GM19193 (cell line): ENCODE results near the gene RPAIN.

Source experiments
- POLR2A ChIP-seq: IDR thresholded peaks from 4 replicates; pipeline ENCODE4 v1.6.1; 2011; ENCODE audit not compliant: insufficient read depth, insufficient read length; ENCODE audit errors: extremely low read depth

RPAIN gene, protein sequence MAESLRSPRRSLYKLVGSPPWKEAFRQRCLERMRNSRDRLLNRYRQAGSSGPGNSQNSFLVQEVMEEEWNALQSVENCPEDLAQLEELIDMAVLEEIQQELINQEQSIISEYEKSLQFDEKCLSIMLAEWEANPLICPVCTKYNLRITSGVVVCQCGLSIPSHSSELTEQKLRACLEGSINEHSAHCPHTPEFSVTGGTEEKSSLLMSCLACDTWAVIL

DNA sequence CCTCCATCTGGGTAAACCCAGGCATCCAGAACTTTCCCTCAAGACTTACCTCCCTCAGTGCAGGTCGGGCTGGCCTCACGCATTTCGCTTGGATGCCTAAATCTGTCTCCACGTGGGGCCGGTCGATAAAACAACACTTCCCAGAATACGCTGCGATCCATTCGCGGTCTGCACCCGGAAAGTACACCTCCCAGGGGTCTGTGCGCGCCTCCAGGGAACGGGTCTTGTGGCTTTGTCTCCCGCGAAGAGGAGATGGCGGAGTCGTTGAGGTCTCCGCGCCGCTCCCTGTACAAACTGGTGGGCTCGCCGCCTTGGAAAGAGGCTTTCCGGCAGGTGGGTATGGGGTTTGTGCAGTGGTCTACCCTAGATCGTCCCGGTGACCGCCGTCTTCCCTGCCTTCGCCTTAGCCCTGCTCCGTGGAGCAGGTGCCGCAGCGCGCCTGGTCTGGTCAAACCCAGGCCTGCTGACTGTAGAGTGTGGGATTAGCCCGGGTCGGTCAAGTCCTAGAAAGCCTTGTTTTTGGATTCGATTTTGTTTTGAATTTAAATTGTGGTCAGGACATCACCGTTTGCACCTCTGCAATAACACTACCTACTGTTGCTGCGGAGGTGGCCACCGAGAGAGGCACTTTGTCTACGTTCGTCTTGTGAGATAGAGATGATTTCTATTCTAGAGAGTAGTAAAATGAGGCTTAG lies at the start of gene RPAIN:
TSS of gene RPAIN (plus strand) at position 224 of the 695 bp plus-strand sequence. CDS start at position 253, 29 bp downstream.
- TF ChIP-seq POLR2A: peak; percentile 88

DNA sequence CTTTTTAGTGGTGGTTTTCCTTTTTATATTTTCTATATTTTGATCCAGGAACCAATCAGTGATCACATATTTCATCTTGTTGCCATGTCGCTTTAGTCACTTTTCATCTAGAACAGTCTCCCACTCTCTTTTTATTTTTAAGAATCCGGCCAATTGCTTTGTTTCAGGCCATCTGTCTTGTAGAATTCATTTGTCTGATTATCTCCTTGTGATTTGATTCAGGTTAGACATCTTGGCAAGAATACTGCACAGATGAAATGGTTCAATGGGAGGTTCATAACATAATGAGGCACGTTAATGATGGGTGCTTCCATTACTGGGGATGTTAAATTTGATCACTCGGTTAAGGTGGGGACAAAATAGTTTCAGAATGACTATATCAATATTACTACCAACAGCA lies 49.6 kb upstream of the RPAIN start:
- TF ChIP-seq POLR2A: no peak

DNA sequence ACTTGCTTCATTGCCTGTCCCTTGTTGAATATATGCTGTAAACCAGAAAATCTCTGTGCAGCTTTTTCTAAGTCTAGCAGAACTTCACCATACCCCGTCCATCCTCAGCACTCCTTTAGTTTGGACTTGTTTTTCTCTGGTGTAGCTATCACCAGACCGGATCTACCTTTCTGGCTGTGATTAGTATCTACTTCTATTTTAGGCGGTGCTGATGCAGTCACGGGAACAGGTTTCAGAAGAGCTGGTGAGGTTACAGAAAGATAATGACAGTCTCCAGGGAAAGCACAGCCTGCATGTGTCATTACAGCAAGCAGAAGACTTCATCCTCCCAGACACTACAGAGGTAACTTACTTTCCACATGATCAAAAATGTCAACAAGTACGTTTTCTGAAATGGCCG lies 46.9 kb upstream of the RPAIN start:
- TF ChIP-seq POLR2A: no peak

DNA sequence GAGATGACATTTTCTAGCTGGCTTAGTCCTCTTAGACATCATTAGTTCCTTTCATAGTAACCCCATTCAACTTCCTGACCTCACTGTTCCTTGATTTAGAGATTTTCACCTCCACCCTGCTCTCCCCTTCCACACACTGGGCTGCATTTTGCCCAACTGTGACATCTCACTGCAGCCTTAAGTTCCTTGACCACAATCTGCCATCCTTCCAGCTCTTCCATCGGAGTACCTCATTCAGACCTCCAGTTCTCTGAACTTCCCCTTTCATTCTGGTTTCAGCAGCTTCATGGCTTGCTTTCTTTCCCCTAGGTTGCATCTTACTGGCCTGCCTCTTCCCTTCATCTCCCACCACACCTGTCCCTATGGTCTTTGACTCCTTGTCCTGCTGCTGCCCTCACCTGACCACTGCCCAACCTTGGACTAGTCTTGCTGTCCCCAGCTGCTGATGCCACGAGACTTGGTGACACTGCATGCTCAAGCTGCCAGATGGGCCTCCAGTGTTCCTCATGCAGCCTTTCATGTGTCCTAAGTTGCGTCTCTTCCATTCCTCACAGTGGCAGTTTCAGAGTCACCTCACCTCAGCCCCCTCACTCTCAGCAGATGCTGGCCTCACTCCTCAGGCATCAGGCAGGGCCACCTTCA lies 41.3 kb upstream of the RPAIN start:
- TF ChIP-seq POLR2A: peak; percentile 41

DNA sequence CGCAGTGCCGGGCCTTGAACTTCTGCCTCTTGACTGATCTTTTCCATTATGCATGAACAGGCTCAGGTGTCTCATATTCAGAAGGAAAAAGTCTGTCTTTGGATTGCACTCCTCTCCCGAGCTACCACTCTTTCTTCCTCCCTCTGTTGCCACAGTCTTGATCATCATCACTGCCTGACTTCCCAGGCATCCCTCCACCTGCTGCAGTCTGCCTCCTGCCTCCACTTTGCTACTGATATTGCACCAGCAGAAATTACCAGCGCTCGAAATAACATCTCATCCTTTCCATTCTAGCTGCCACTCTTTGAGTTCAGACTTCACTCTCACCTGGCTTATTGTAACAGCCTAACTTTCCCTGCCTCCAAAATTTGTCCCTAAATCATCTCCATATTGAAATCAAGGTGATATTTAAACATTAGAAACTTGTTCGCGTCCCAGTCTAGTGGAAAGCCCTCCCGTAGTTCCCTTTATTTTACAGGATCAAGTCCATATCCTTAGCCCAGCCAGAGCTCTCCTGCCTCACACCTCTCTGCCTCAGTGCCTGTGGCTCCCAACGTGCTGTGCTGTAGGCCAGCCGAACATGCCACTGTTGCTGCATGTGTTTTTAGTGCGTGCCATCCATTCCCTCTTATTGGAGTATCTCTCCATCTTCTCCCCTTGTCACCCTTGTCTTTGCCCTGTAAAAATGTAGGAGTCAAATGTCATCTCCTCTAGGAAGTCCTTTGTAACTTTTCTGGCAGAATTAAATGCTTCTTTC lies 40.5 kb upstream of the RPAIN start:
- TF ChIP-seq POLR2A: no peak

DNA sequence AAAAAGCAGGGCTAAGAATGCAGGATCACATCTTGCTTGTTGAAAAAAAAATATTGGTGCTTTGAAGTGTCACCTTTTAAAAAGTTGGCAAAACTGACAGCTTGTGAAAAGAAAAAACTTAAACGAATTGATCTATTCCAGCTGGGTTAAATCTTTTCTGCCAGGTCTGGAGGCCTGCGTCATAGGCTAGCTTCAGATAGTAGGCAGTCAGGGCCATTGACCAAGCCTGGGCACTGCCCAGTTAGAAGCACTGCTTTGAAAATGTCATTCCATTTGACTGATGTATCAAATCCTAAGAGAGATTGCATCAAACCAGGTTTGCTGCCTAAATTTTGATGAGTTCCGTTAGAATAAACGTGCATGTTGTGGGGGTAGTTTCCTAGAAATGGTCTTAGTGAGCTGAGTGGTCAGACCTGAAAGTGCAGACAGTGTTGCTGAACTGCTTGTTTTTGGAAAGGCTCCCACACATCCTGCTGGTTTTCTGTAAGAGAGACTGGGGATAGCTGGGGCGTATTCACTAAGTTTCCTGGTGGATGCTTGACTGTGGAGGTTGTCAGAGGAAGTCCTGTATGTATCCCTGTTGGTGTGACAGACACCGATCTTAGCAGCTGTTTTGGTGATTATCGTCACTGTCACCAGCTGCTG lies 39.4 kb upstream of the RPAIN start:
- no peak for TF ChIP-seq POLR2A

DNA sequence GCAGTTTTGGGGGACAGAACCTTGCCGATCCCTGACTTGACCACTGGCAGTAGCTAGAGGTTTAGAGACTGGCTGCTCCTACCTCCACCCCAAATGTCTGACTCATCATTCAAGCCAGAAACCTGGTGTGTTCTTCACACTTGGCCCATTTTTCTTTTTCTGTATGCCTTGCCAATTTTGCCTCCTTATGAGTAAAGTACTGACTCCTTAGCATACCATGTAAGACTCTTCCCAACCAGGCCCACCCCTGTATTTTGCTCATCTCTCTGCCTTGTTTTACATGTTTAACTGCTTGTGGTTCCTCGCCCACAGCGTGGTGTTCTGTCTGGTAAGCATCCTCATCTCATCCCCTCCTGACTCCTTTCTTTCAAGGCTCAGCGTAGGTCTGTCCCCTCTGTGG lies 38.4 kb upstream of the RPAIN start:
- no peak for TF ChIP-seq POLR2A

DNA sequence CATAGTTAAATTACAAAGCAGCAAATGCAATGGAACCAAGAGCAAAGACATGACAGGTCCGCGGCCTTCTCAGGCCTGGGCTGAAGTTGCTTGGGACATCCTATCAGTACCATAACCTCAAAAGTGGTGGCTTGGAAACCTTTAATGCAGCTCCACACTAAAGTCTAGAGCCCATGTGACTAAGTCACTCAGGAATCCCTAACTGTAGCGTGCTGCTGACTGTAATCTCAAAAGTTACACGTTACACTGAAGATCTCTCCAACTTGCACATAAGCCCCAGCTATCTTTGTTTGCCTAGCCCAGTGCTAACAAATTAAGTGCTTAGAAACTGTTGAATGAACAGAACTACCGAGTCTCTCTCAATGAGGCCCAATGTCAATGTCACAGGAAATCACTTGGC lies 28.3 kb upstream of the RPAIN start:
- TF ChIP-seq POLR2A: no peak

DNA sequence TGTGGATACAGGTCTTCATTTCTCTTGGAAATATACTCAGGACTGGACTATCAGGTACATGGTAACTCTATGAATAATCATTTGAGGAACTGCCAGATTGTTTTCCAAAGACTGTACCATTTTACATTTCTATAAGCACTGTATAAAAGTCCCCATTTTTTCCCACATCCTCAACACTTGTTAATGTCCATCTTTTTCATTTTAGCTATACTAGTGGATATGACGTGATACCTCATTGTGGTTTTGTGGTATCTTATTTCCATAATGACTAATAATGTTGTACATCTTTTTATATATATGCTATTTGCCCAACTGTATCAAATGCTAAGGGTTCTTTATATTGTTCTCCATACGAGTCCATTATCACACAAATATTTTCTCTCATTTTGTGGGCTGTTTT lies 23.4 kb upstream of the RPAIN start:
- no peak for TF ChIP-seq POLR2A

DNA sequence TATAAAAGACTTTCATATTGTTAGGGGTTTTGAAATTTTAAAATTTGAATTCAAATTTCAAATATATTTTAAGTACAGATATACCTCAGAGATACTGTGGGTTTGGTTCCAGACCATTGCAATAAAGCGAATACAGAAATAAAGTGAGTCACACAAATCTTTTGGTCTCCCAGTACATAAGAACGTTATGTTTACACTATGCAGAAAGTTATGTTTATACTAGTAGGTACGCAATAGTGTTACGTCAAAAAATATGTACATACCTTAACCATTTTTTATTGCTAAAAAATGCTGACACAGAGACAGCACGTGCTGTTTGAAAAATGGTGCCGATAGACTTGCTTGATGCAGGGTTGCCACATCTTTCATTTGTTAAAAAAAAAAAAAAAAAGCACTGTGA lies 20.2 kb upstream of the RPAIN start:
- TF ChIP-seq POLR2A: no peak

DNA sequence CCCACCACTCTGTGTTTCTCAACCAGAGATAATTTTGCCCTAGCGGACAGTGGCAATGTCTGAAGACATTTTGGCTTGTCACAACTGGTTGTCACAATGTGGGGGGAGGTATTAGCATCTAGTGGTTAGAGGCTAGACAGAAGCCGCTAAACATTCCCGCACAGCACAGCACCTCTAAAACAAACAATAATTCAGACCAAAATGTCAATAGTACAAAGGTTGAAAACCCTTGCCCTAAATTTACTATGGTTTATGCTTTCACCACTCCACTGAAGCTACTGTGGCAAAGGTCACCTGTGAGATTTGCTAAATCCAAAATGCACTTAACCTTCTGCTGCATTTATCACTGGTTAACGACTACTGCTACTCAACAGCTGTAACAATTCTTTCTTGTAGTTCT lies 14.6 kb upstream of the RPAIN start:
- no peak for TF ChIP-seq POLR2A

DNA sequence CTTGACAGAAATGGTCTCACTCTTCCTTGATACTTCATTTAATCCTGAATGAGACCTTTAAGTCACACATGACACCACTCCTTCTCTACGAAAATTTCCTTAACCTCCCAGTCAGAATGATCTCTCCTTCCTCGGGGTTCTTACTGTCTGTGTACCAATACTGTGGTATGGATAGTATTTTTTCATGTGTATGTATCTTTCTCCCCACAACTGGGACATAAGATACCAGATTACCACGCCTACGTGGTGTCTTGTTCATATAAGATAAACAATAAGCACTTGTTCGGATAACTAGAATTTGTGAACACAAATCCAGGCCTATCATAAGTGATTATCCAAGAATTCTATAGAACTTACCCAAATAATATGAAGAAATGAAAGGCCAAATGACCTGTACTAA lies 11.8 kb upstream of the RPAIN start:
- TF ChIP-seq POLR2A: no peak

DNA sequence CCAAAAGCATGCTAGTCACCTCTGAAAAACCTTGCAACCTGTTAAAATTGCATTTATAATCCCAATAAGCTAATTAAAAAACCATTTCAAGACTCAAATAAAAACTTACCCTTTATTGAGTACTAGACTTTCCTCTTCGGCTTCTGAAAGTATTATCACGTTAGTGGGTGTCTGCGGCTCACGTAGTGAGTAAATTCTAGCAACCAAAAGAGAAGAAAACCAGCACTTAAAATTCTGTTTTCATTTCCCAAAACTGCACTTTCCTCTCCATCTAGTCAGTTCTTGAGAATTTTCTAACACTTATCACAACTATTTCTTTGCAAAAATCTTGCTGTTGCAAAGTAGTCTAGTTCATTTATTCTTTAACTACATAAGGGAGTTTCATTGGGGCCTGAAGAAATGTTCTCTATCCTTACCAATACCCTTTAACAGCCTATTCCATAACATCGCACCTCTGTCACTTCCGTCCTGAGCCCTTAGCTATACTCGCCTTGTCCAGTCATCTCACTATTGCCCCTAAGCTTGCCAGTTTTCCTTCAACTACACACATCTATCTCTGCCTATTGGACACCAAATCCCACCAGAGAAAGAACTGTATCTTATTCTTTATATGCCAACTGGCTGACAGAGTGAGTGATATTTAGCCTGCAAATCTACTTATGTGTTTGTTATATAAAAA lies 9.2 kb upstream of the RPAIN start:
- TF ChIP-seq POLR2A: no peak

DNA sequence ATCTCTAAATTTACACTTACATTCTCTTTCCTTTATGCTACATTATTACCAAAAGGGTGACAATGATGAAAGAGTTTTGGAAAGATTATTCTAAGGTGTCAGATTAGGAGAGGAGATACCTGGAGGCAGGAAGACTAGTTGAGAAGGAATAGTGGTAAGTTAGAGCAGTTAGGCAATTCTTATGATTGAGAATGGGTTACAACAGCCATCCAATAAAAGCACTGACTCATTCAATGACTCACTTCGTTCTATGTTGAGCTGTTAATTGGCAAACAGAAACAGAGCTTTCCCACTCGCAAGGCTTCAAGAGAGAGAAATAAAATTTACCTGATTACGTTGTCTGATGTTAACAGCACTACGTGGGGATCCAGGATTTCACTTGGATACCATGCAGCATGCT lies 6.3 kb upstream of the RPAIN start:
- TF ChIP-seq POLR2A: no peak

DNA sequence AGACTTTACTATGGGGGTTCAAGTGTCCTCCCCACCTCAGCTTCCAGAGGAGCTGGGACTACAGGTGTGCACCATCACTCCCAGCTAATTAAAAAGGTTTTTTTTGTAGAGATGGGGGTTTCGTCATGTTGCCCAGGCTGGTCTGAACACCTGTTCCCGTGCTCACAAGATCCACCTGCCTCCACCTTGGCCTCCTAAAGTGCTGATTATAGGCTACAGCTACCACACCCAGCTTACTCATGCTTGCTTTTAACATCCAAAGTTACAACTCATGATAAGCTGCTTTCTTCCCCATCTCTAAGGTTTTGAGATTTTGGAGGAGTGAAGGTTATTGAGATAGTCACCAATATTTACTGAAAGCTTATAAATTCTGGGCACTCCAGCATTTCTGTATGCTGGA lies 3.1 kb upstream of the RPAIN start:
- no peak for TF ChIP-seq POLR2A

DNA sequence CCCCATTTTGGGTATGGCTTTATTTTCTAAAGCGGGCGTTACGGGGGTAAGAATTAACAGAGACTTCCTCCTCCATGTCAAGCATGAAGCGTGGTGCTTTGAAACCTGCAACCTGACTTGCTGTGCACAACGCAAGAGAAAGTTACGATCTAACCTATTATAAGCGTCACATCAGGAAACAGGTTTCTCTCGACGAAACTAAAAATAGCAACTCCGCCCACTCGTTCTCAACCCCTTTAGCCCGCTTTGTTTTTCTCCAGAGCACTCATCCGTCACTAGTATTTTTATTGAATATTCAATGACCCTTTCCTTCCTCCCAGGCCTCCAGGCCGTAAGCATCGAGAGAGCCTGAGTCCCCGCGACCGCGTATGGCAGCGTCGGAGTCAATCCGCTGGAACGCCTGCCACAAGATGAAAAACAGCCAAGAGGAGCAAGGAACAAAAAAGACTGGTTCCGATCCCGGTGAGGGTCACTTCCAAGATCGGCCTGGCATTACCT lies 1.1 kb upstream of the RPAIN start:
- TF ChIP-seq POLR2A: no peak
